Ovary (tissue), 3 donors: Measurements from ENCODE around the gene ELAVL3.

Source experiments
- EP300 ChIP-seq: sonication (generic); formaldehyde crosslinking; IDR thresholded peaks from one replicate; pipeline ENCODE4 v1.6.1; 2017; ENCODE audit warnings: antibody characterized with exemption
- POLR2A ChIP-seq: fragments of 450-650 bp; IDR thresholded peaks from one replicate; pipeline ENCODE4 v1.6.1; 2017; ENCODE audit warnings: antibody characterized with exemption, mild to moderate bottlenecking, moderate library complexity
- TF ChIP-seq, protein P1 (sequence below), 3 donors: fragments of 450-650 bp in 2 of 3; fragments of 200-600 bp in 1 of 3; IDR thresholded peaks; one replicate each; pipeline versions ENCODE4 v1.5.1 to v1.8.0; 2016 to 2022; ENCODE audit warnings: antibody characterized with exemption in 3 of 3, mild to moderate bottlenecking in 1 of 3
- donor health status: DM: no; HTN: no; CAD: no.

DNA sequence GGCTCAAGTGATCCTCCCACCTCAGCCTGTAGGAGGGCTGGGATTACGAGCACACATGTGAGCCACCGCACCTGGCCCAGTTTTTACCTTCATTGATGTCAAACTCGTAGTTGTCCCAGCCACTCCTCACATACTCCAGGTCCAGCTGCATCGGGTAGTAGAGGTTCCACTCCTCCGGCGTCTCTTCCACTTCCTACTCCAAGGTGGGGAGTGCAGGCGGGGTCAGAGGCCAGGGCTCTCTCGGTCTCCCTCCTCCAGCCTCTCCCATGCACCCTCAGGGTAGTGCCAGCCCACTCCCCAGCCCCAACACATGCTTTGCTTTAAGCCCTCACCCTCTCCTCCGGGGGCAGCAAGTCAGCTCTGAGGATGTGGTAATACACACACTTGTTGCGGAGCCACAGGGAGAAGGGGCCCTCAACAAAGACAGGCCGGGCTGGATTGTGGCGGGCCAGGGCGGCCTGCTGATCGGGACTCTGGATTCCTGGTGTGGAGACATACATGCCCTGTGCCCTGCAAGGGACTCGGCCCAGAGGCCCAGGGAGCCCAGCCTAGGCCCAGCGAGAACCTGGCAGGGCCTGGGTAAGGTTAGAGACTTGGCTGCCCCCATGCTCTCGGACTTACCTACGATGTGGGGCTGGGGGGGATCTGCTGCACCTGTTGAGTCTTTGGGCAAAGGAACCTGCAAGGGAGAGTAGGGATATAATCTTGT lies 26.7 kb upstream of the ELAVL3 start:
- no peak for TF ChIP-seq POLR2A
- TF ChIP-seq, protein P1, sequence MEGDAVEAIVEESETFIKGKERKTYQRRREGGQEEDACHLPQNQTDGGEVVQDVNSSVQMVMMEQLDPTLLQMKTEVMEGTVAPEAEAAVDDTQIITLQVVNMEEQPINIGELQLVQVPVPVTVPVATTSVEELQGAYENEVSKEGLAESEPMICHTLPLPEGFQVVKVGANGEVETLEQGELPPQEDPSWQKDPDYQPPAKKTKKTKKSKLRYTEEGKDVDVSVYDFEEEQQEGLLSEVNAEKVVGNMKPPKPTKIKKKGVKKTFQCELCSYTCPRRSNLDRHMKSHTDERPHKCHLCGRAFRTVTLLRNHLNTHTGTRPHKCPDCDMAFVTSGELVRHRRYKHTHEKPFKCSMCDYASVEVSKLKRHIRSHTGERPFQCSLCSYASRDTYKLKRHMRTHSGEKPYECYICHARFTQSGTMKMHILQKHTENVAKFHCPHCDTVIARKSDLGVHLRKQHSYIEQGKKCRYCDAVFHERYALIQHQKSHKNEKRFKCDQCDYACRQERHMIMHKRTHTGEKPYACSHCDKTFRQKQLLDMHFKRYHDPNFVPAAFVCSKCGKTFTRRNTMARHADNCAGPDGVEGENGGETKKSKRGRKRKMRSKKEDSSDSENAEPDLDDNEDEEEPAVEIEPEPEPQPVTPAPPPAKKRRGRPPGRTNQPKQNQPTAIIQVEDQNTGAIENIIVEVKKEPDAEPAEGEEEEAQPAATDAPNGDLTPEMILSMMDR (IDR thresholded peaks at IDR 0.05), result no peak
- TF ChIP-seq EP300, result no peak
